NOMO-1 (cell line): ENCODE measurements around the gene SLC22A2.
"Not testable (repeated sequence)": the region's sequence is repeated elsewhere in the genome, so short reads cannot be mapped to it uniquely, and the experiment has no call there.

Source experiments
- DNase-seq, 2 experiments: peaks; one replicate each; lab custom pipeline; 2025; ENCODE audit not compliant: unreplicated experiment in 2 of 2; lab: John Stamatoyannopoulos, UW

SLC22A2 gene

GRCh38 chr6:160258346-160259142 lies at the start of gene SLC22A2:
Gene SLC22A2, minus strand, starts transcription at chr6:160258821. Its CDS starts 64 bp downstream, at chr6:160258757.
- no peak for DNase-seq

- DNase-seq: no peak
These were observed 47.5 kb upstream of the SLC22A2 start for GRCh38 chr6:160305926-160306713.

DNA sequence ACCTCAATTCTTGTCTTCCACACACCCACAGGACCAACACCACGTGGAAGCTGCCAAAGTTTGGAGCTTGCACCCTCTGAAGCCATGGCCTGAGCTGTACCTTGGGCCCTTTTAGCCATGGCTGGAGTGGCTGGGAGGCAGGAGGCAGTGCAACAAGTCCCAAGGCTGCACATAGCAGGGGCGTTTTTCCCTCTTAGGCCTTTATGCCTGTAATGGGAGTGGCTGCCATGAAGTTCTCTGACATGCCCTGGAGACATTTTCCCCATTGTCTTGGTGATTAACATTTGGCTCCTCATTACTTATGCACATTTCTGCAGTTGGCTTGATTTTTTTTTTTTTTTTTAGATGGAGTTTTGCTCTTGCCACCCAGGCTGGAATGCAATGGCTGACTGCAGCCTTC lies 45.2 kb upstream of the SLC22A2 start:
- no peak for DNase-seq

GRCh38 chr6:160302431-160303082 lies 43.9 kb upstream of the SLC22A2 start:
- not testable (repeated sequence) for DNase-seq

DNA sequence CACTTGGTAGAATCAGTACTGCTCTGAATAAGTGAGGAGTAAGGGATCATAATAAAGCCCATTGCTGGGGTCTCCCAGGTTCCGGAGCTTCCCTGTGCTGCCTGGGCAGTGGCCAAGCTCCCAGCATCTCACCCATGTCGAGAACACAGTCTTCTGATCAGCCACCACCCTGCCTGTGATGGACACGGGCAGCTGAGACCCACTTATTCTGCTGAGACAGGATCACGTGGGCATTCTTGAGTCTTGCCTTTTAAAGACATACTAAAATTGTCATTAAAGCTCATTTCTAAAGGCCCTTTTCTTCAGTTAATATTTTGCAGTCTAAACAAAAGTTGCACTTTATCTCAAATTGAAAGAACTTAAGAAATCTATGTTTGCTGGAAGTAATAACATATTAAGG lies 42.7 kb upstream of the SLC22A2 start:
- no peak for DNase-seq

DNA sequence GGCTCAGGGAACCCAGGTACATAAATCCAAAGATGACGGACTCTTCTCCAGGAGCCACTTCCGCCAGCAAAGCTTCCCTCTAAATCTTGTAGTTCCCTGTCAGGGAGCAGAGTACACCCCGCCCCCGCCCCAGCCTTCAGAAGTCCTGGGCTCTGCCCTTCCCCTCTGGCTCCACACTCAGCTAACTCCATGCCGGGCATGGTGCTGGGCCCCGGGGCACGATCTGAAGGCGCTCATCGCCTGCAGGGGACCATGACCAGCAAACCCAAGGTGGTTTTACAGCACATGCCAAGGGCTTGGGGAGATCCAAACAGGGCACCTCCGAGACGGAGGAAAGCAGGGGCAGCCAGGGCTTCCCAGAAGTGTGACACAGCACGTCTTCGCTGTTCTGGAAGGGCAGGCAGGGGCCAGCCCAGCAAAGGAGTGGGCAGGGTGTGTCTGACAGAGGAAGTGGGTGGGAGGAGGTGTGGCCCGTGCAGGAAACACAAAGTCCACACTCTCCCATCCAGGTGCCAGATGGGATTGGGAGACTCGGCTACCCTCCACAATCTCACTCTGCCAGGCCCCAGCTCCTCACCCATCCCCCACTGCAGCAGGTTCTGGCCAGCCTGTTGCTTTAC lies 41.6 kb upstream of the SLC22A2 start:
- no peak for DNase-seq

DNA sequence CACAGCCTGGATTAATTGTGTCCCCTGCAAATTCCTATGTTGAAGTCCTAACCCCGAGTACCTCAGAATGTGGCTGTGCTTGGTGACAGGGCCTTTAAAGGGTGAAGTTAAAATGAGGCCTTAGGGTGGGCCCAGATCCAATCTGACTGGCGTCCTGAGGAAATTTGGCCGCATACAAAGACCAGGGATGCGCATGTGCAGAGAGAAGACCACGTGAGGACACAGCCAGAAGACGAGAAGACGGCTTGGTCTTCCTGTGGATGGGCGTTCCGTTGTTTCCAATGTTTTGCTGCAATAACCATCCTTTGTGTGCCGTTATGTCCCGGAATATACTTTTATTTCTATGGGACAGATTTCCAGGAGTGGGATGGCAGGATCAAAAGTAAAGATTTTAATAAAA lies 40.9 kb upstream of the SLC22A2 start:
- DNase-seq: no peak

GRCh38 chr6:160298121-160298520 lies 39.5 kb upstream of the SLC22A2 start:
- DNase-seq: no peak

DNA sequence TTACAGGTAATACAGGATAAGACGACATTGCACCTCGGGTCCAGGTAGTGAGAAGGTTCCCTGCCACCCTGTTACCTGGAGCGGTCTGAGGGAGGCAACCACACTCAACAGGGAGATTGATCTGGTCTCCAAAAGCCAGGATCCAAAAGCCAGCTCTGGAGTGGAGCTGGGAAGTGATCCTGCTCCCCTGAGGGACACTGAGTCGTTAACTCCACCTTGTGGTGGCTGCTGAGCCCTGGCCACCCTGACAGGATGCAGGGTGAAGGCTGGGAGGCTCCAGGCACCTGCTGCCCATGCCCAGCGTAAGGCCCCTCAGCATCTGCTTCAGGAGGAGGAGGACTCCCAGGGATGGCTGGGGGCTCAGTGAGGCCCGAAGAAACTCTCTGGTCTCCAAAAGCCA lies 38.7 kb upstream of the SLC22A2 start:
- DNase-seq: no peak

DNA sequence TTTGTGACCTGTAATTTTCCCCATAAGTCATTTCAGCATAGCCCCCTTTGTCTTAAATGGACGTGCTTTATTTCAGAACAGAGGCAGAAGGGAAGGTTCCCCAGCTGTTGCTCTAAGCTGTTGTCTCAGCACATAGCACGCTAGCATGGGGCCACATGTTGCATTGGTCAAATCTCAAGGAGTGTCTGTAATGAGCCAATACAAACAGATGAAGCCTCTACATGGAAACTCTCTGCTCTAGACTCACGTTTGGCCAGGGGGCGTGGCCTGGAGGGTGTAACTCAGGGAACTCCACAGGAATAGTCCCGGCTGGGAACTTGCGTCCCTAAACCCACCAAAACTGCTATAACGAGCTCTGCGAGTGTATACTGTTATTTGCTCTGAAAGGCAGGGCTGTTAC lies 35.2 kb upstream of the SLC22A2 start:
- no peak for DNase-seq

DNA sequence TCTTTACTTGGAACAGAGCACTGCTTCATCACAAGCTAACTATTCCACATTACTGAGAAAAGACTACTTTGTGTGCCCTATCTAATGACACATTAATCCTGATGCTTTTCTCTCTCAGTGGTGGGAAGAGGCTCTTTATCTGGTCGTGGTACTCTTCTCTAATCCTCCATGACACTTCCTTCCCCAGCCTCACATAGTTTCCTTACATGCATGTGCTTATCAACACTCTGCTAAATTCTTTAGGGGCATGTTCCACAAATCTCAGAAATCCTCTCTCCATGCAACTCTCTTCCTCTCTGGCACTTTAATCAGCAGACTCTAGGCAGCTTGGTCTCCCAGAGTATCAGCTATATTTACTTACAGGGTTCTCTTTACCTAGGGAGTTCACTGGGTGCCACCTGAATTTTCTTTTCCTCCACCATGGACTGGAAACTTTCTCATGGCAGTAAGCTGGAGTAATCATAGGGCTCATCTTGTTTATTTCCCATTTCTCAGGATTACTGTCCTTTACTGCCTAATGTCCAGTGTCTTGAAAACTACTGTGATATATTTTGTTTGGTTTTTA lies 27.0 kb upstream of the SLC22A2 start:
- DNase-seq: no peak

- no peak for DNase-seq
These were observed 26.0 kb upstream of the SLC22A2 start for GRCh38 chr6:160284575-160284974.

GRCh38 chr6:160282444-160282843 lies 23.8 kb upstream of the SLC22A2 start:
- DNase-seq: no peak

DNA sequence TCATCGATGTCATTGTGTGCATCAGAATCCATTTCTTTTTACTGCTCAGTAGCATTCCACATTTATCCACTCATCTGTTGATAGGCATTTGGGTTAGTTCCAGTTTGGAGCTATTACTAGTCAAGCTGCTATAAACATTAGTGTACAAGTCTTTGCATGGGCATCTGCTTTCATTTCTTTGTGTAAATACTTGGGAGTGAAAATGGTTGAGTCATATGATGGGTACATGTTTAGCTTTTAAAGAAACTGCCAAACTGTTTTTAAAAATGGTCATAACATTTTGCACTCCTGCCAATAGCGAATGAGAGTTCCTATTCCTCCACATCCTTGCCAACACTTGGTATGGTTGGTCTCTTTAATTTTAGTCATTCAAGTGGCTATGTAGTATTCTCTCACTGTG lies 21.2 kb upstream of the SLC22A2 start:
- DNase-seq: no peak

DNA sequence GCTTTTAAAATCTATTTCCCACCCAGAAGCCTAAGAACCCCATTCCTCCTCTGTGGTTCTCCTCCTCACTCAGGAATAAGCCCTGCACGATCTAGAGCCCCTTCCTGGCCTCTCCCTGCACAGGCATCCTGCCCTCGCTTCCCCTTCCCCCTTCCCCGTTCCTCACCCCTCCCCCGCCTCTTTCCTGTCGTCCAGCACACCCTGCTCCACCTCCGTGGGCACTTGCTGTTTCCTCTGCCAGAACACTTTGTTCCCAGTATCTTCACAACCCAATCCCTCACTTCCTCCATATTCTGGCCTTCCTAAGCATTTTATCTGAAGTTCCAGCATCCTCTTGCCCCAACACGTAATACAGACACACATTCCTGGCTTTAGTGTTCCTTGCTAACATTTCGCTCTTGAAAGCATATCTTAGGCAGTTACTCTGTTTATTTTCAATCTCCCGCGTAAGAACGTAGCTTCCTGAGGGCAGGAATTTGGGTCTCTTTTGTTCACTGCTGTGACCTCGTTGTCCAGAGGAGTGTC lies 20.2 kb upstream of the SLC22A2 start:
- no peak for DNase-seq

GRCh38 chr6:160278311-160278710 lies 19.7 kb upstream of the SLC22A2 start:
- DNase-seq: no peak

GRCh38 chr6:160277546-160277945 lies 18.9 kb upstream of the SLC22A2 start:
- no peak for DNase-seq

- DNase-seq: no peak
These were observed 18.5 kb upstream of the SLC22A2 start for GRCh38 chr6:160277144-160277543.

GRCh38 chr6:160276126-160276525 lies 17.5 kb upstream of the SLC22A2 start:
- no peak for DNase-seq

DNA sequence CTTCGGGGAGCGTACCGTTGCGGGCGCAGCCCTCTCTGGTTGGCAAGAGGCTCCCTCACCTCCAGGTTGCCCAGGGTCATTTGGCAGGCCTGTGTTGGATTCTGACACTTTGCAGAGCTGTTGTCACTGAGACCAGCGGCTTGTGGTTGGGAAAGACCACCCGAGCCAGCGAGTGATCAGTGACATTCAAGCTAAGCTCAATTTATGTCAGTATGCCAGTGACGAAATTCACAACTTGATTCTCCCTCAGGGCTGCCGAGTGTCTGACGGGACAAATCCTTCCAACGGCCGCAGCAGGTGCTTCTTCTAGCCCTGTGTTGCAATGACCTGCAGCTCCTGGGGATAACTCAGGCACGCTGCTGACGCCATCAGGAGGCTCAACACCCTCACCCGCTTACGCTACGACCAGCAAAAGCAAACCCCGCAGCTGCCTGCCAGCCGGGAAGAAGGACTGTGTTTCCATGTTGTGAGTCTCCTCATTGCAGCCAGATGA lies 16.9 kb upstream of the SLC22A2 start:
- DNase-seq: no peak
